Measurements from ENCODE around the gene CPXM2. TPM values are rescaled to one million over a fixed set of nuclear protein-coding genes. Genes with fewer than 3 reads are reported as not detected.
A peak's percentile ranks its signal among the peaks of the same experiment; 100 is the strongest.
"Not testable (repeated sequence)": the region's sequence is repeated elsewhere in the genome, so short reads cannot be mapped to it uniquely, and the experiment has no call there.

The CPXM2 gene
- total and polyA plus RNA-seq, 9 of the 15 experiments (the other 6 are each of a cell fraction or from before 2014, with no cell fraction given), result not detected

DNA sequence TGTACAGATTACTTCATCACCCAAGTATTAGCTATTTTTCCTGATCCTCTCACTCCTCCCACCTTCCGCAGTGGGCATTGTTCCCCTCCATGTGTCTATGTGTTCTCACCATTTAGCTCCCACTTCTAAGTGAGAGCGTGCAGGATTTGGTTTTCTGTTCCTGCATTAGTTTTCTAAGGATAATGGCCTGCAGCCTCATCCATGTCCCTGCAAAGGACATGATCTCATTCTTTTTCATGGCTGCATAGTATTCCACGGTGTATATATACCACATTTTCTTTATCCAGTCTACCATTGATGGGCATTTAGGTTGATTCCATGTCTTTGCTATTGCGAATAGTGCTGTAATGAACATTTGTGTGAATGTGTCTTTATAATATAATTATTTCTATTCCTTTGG is 154.7 kb downstream of the CPXM2 start:
- in situ Hi-C loops (cut with MboI); ATAC-seq; H3K27ac ChIP-seq (ENCODE audit: extremely low read depth, low read depth, low read length); H3K9me1 ChIP-seq (ENCODE audit: control insufficient read depth, insufficient read depth, low read length); H3K36me3 ChIP-seq (ENCODE audit: control insufficient read depth, insufficient read depth, low read length); H3K79me2 ChIP-seq (ENCODE audit: control insufficient read depth, insufficient read depth, low read length); POLR2A ChIA-PET; H3K27me3 ChIP-seq (ENCODE audit: control insufficient read depth in 2 of 2, insufficient read depth in 2 of 2, low read length in 2 of 2); H3K9ac ChIP-seq (ENCODE audit: insufficient read depth in 1 of 2, low read depth in 2 of 2, low read length in 2 of 2); H3K4me1 ChIP-seq (replicated peaks in 1 of 2; ENCODE audit: control insufficient read depth in 2 of 2, insufficient read depth in 2 of 2, low read length in 2 of 2); DNase-seq (ENCODE audit: extremely low read depth in 1 of 4, low spot score in 3 of 4); H2AFZ ChIP-seq (ENCODE audit: low read depth, low read length); FAIRE-seq; H3K4me2 ChIP-seq (ENCODE audit: insufficient read depth, low read length); H3K9me3 ChIP-seq (replicated peaks; ENCODE audit: control insufficient read depth, insufficient read depth, low read depth, low read length); BruUV-seq (replicated peaks); H4K20me1 ChIP-seq (replicated peaks; ENCODE audit: control insufficient read depth, insufficient read depth, low read length); H3K4me3 ChIP-seq; intact Hi-C loops (cut with micrococcal nuclease); CTCF ChIA-PET (ENCODE audit: low intra/inter-chr PET ratio): not testable (repeated sequence)
- 4% methylated on average over 4 of the region's 4 CpGs for WGBS (ENCODE audit: insufficient coverage, low coverage, missing lambda C conversion rate)
- TF ChIP-seq RBM25 (IDR thresholded peaks at IDR 0.05; ENCODE audit: low read depth, low read length, severe bottlenecking) (peak; percentile 26), ZNF146 (CRISPR knock-in tag; IDR thresholded peaks at IDR 0.05; ENCODE audit: unreplicated experiment) (peak; percentile 69)

GRCh38 chr10:123729523-123729922 is 162.1 kb downstream of the CPXM2 start:
- no peak overlapping the region for H3K9ac ChIP-seq (ENCODE audit: insufficient read depth in 1 of 2, low read depth in 2 of 2, low read length in 2 of 2)
- H2AFZ ChIP-seq (ENCODE audit: low read depth, low read length), result no peak overlapping the region
- H3K9me1 ChIP-seq (ENCODE audit: control insufficient read depth, insufficient read depth, low read length), result no peaks in the 10 kb centered on the region
- peaks cover 0 to 5% of the 10 kb centered on the region in 2 experiments; a peak in 1 of 5 replicates for H3K27me3 ChIP-seq (ENCODE audit: control insufficient read depth in 2 of 2, insufficient read depth in 2 of 2, low read length in 2 of 2)
- no peak for FAIRE-seq
- H3K9me3 ChIP-seq (replicated peaks; ENCODE audit: control insufficient read depth, insufficient read depth, low read depth, low read length), result no peaks in the 10 kb centered on the region
- in situ Hi-C loops (cut with MboI) (no loop called here), intact Hi-C loops (cut with micrococcal nuclease) (no loop called here)
- no TSS peak for BruUV-seq (replicated peaks)
- H4K20me1 ChIP-seq (replicated peaks; ENCODE audit: control insufficient read depth, insufficient read depth, low read length), result no peaks in the 10 kb centered on the region
- no peak overlapping the region for H3K4me3 ChIP-seq
- no peak for DNase-seq (ENCODE audit: extremely low read depth in 1 of 4, low spot score in 3 of 4)
- ChIA-PET POLR2A (no interaction called here), CTCF (ENCODE audit: low intra/inter-chr PET ratio) (no interaction called here)
- H3K4me1 ChIP-seq (replicated peaks in 1 of 2; ENCODE audit: control insufficient read depth in 2 of 2, insufficient read depth in 2 of 2, low read length in 2 of 2), result no peaks in the 10 kb centered on the region
- H3K36me3 ChIP-seq (ENCODE audit: control insufficient read depth, insufficient read depth, low read length), result no peaks in the 10 kb centered on the region
- no peak overlapping the region for H3K27ac ChIP-seq (ENCODE audit: extremely low read depth, low read depth, low read length)
- no peaks in the 10 kb centered on the region for H3K79me2 ChIP-seq (ENCODE audit: control insufficient read depth, insufficient read depth, low read length)
- no peak overlapping the region for H3K4me2 ChIP-seq (ENCODE audit: insufficient read depth, low read length)
- no peak for TF ChIP-seq ZNF444 (CRISPR knock-in tag; IDR thresholded peaks at IDR 0.05)
- TF ChIP-seq, protein P1, sequence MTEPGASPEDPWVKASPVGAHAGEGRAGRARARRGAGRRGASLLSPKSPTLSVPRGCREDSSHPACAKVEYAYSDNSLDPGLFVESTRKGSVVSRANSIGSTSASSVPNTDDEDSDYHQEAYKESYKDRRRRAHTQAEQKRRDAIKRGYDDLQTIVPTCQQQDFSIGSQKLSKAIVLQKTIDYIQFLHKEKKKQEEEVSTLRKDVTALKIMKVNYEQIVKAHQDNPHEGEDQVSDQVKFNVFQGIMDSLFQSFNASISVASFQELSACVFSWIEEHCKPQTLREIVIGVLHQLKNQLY (CRISPR knock-in tag; conservative IDR thresholded peaks at IDR 0.05), result no peak
- TF ChIP-seq ELF2 (CRISPR knock-in tag; IDR thresholded peaks at IDR 0.05), result no peak
- TF ChIP-seq ZNF561 (CRISPR knock-in tag; conservative IDR thresholded peaks at IDR 0.05), result no peak
- TF ChIP-seq ZNF212 (CRISPR knock-in tag; IDR thresholded peaks at IDR 0.05), result no peak
- no peak for TF ChIP-seq ZNF584 (CRISPR knock-in tag; IDR thresholded peaks at IDR 0.05; ENCODE audit: low read depth)
- no peak for TF ChIP-seq FOXP4 (CRISPR knock-in tag; IDR thresholded peaks at IDR 0.05; ENCODE audit: borderline replicate concordance)
- WGBS (ENCODE audit: insufficient coverage, low coverage, missing lambda C conversion rate), result 0% methylated on average over 6 of the region's 6 CpGs
- ATAC-seq, result no peak

Data from K562 (cell line).